GM12873 (cell line): ENCODE data around the gene WDR74.

ENCODE experiments used
- CTCF ChIP-seq: IDR thresholded peaks from 2 replicates; pipeline ENCODE4 v1.5.1; 2012; ENCODE audit warnings: low read depth, mild to moderate bottlenecking, moderate library complexity, low read length, control low read depth; ENCODE audit not compliant: insufficient read depth; ENCODE audit errors: missing control alignments

Gene WDR74

GRCh38 chr11:62839050-62839945 lies at the start of gene WDR74:
Gene WDR74 (minus strand): TSS chr11:62839590. CDS start chr11:62839570, 20 bp downstream.
- no peak for TF ChIP-seq CTCF

- no peak for TF ChIP-seq CTCF
These were observed 49.7 kb upstream of the WDR74 start for GRCh38 chr11:62889126-62889483.

DNA sequence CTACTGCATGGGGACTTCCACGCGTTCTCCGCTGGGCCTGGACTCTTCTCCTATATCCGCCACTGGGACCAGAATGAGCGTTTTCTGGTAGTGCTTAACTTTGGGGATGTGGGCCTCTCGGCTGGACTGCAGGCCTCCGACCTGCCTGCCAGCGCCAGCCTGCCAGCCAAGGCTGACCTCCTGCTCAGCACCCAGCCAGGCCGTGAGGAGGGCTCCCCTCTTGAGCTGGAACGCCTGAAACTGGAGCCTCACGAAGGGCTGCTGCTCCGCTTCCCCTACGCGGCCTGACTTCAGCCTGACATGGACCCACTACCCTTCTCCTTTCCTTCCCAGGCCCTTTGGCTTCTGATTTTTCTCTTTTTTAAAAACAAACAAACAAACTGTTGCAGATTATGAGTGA lies 49.0 kb upstream of the WDR74 start:
- no peak for TF ChIP-seq CTCF

- no peak for TF ChIP-seq CTCF
These were observed 45.9 kb upstream of the WDR74 start for GRCh38 chr11:62885137-62885750.

- TF ChIP-seq CTCF = no peak
These were observed 44.3 kb upstream of the WDR74 start for GRCh38 chr11:62883673-62884072.

GRCh38 chr11:62882788-62883501 lies 43.6 kb upstream of the WDR74 start:
- TF ChIP-seq CTCF = no peak

DNA sequence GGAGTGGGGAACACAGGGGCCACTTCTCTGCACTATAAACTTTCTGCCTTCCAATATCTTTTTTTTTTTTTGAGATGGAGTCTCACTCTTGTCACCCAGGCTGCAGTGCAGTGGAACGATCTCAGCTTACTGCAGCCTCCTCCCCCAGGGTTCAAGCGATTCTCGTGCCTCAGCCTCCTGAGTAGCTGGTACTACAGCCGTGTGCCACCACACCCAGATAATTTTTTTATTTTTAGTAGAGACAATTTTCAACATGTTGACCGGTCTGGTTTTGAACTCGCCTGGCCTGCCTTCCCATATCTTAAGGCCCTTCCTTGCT lies 43.0 kb upstream of the WDR74 start:
- TF ChIP-seq CTCF = no peak
